HepG2 (cell line): ENCODE results near the gene EGFR.

Experiments
- CEBPG ChIP-seq: IDR thresholded peaks from 2 replicates; pipeline ENCODE4 v1.6.1; 2016
- CSRNP1 ChIP-seq: sonication (generic); formaldehyde crosslinking; IDR thresholded peaks from 2 replicates; pipeline ENCODE4 v1.8.1; 2023; ENCODE audit warnings: mild to moderate bottlenecking, missing genetic modification reagents
- EZH2 ChIP-seq: conservative IDR thresholded peaks from 2 replicates; pipeline ENCODE4 v1.6.1; 2012; ENCODE audit warnings: mild to moderate bottlenecking, low read depth, low read length, moderate library complexity
- MEIS2 ChIP-seq: sonication (generic); formaldehyde crosslinking; IDR thresholded peaks from 2 replicates; pipeline ENCODE4 v1.9.0; 2021; ENCODE audit warnings: mild to moderate bottlenecking, missing genetic modification reagents
- POLR2A ChIP-seq, 2 experiments: IDR thresholded peaks; 2 replicates each; pipeline ENCODE4 v1.6.1; 2011; ENCODE audit warnings: low read depth in 2 of 2, low read length in 2 of 2, mild to moderate bottlenecking in 1 of 2, moderate library complexity in 1 of 2; ENCODE audit not compliant: insufficient read depth in 1 of 2
- TARDBP ChIP-seq: sonication (generic); formaldehyde crosslinking; IDR thresholded peaks from 2 replicates; pipeline ENCODE4 v1.8.0; 2022; ENCODE audit warnings: mild to moderate bottlenecking, missing genetic modification reagents
- TEAD2 ChIP-seq: sonication (generic); formaldehyde crosslinking; IDR thresholded peaks from 2 replicates; pipeline ENCODE4 v1.9.0; 2021; ENCODE audit warnings: missing genetic modification reagents
- U2AF2 ChIP-seq: fragments of 200-400 bp; formaldehyde crosslinking; IDR thresholded peaks from 2 replicates; pipeline ENCODE4 v1.6.1; 2017; ENCODE audit warnings: low read depth, mild to moderate bottlenecking, low read length
- ZNF17 ChIP-seq: sonication (generic); formaldehyde crosslinking; IDR thresholded peaks from 2 replicates; pipeline ENCODE4 v1.5.0; 2020; ENCODE audit warnings: mild to moderate bottlenecking, missing genetic modification reagents
- ZNF704 ChIP-seq: sonication (generic); formaldehyde crosslinking; IDR thresholded peaks from 2 replicates; pipeline ENCODE4 v1.8.1; 2023; ENCODE audit warnings: mild to moderate bottlenecking, inconsistent platforms, moderate library complexity, missing genetic modification reagents, borderline replicate concordance

GRCh38 chr7:55152516-55152915 is 133.7 kb downstream of the EGFR start:
- TF ChIP-seq TARDBP (CRISPR knock-in tag) (no peak), ZNF704 (CRISPR knock-in tag) (no peak), CEBPG (CRISPR knock-in tag) (no peak), U2AF2 (no peak), EZH2 (no peak), TEAD2 (CRISPR knock-in tag) (no peak), POLR2A (IDR thresholded peaks at IDR 0.05; ENCODE audit: insufficient read depth in 1 of 2, low read depth in 2 of 2, low read length in 2 of 2) (no peak), MEIS2 (CRISPR knock-in tag) (no peak), CSRNP1 (CRISPR knock-in tag) (no peak), ZNF17 (CRISPR knock-in tag) (no peak)
